ENCODE data around the gene SAMD10.

Gene SAMD10

DNA sequence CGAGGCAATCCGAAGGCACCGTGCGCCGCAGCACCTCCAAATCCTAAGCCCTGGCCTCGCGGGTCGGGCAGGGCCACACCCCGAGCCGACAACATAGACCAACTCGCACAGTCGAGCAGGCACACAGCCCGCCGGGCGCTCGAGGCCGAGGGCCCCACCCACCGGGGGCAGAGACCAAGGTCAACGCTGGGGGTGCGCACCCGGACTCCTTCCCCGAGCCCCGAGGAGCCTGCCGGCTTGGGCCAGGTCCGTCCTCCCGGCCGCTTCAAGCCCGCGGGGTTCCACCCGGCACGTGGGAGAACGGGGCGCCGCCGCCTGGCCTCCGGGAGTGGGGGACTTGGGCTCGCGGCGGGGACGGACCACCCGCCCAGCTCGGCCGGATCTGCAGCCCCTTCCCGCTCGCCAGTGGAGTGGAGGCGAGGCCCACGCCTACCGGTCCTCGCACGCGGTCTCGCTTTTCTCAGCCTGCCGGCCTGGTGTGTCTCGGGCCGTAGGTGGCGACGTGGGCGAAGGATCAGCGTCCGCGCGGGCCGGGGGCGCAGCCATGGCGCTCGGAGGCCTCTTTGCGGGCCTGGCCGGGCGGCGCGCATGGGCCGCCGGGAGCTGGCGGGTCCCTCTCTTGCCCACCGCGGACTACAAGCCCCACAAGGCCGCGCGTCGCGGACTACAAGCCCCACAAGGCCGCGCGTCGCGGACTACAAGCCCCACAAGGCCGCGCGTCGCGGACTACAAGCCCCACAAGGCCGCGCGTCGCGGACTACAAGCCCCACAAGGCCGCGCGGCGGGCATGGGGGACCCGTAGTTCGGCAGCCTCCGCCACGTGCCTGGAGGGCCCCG is 23.4 kb downstream of the SAMD10 start, which contains the start of gene UCKL1:
UCKL1 (minus strand) TSS at position 590 of the 837 bp plus-strand sequence; CDS start at position 546, 44 bp downstream.
- Histone ChIP-seq H3K9me3 (ENCODE audit: control insufficient read depth, low read length) (no peaks in the 10 kb centered on the region), H3K4me1 (ENCODE audit: control insufficient read depth, insufficient read depth, low read length, poor library complexity, severe bottlenecking) (peaks cover 49% of the 10 kb centered on the region), H3K27ac (ENCODE audit: insufficient read depth, low read length, poor library complexity, severe bottlenecking) (peak within 1 kb of the TSS; percentile 79), H3K27me3 (replicated peaks; ENCODE audit: control insufficient read depth, insufficient read depth, low read length, poor library complexity, severe bottlenecking) (no peaks in the 10 kb centered on the region), H3K36me3 (ENCODE audit: control insufficient read depth, insufficient read depth, low read length) (peaks cover 11% of the 10 kb centered on the region), H3K4me3 (ENCODE audit: insufficient read depth, low read depth, low read length, poor library complexity, severe bottlenecking) (peak within 1 kb of the TSS; percentile 83)
- DNase-seq: peak; percentile 81 to 87 (median 82)

DNA sequence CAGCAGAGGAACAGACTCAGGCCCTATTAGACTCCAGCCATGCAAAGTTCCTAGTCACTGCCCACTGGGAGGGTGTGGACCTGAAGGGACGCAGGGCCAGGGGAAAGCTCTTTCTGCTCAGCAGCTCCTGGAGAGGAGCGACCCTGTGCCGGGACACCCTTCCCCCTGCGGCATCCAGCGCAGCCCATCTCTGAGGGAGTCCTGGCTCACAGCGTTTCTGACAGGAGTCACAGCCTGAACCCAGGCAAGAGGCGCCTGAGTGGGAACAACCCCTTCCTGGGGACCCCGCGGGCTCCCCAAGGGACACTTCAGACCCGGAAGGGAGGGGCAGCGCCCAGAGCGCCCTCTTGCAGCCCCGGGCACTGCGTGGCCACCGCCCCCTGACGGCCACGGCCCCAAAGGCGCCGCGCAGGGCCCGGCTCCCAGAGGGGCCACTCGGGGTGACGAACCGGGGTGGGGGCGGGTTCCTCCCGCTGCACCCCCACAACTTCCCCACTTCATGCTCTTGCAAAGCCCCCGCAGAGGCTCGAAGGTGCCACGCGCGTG is 24.1 kb downstream of the SAMD10 start:
- Histone ChIP-seq H3K36me3 (ENCODE audit: control insufficient read depth, insufficient read depth, low read length) (peaks cover 10% of the 10 kb centered on the region), H3K27ac (ENCODE audit: insufficient read depth, low read length, poor library complexity, severe bottlenecking) (peak overlapping the region; percentile 79), H3K4me1 (ENCODE audit: control insufficient read depth, insufficient read depth, low read length, poor library complexity, severe bottlenecking) (peaks cover 50% of the 10 kb centered on the region), H3K9me3 (ENCODE audit: control insufficient read depth, low read length) (no peaks in the 10 kb centered on the region), H3K4me3 (ENCODE audit: insufficient read depth, low read depth, low read length, poor library complexity, severe bottlenecking) (peak overlapping the region; percentile 83), H3K27me3 (replicated peaks; ENCODE audit: control insufficient read depth, insufficient read depth, low read length, poor library complexity, severe bottlenecking) (no peaks in the 10 kb centered on the region)
- peak in 2 of 3 donors; percentile 29 for DNase-seq

DNA sequence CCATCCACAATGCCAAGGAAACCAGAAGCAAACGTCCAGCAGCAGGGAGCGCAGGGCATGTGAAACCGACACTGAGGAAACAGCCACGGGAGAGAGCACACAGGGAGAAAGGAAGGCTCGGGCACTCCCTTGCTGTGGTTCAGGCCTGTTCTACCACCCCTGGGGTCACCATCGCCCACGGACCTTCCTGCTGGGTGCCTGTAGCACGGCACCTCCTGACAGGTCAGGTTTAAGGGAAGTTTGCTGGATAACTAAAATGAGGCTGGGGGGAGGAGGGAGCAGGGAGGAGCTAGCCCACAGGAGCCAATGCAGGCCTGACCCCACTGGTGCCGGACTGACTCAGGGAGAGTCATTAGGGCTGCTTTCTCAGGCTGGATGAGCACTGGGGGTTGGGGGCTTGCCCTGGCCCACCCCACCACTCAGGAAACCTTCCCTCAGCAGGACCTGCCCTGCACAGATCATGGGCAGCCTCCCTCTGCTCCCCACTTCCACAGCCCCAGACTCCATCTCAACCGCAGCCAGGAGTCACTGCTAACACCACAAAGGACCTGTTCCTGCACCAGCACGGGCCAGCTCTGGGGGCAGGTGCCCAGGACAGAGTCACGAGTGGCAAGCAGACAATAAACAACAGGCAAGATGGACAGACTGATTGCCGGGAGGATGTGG is 25.5 kb downstream of the SAMD10 start:
- no peak overlapping the region for H3K27ac ChIP-seq (ENCODE audit: insufficient read depth, low read length, poor library complexity, severe bottlenecking)
- peaks cover 59% of the 10 kb centered on the region for H3K4me1 ChIP-seq (ENCODE audit: control insufficient read depth, insufficient read depth, low read length, poor library complexity, severe bottlenecking)
- DNase-seq: no peak

DNA sequence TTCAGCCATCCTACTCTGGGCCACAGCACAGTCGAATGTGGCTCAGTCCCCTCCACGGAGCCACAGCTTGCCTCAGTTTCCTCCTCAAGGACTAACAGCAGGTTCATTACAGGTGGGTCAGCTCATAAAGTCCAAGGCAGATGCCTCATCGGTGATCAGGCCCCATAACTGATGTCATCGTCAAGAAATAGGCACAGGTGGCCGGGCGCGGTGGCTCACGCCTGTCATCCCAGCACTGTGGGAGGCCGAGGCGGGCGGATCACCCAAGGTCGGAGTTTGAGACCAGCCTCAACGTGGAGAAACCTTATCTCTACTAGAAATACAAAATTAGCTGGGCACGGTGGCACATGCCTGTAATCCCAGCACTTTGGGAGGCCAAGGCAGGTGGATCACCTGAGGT is 26.7 kb downstream of the SAMD10 start:
- Histone ChIP-seq H3K27me3 (replicated peaks; ENCODE audit: control insufficient read depth, insufficient read depth, low read length, poor library complexity, severe bottlenecking) (no peaks in the 10 kb centered on the region), H3K36me3 (ENCODE audit: control insufficient read depth, insufficient read depth, low read length) (no peaks in the 10 kb centered on the region), H3K27ac (ENCODE audit: insufficient read depth, low read length, poor library complexity, severe bottlenecking) (no peak overlapping the region), H3K4me3 (ENCODE audit: insufficient read depth, low read depth, low read length, poor library complexity, severe bottlenecking) (no peak overlapping the region), H3K9me3 (ENCODE audit: control insufficient read depth, low read length) (no peaks in the 10 kb centered on the region), H3K4me1 (ENCODE audit: control insufficient read depth, insufficient read depth, low read length, poor library complexity, severe bottlenecking) (peaks cover 65% of the 10 kb centered on the region)
- DNase-seq: no peak

More for the DNA sequence above, 25.5 kb downstream of the SAMD10 start:
- Histone ChIP-seq H3K36me3 (ENCODE audit: control insufficient read depth, insufficient read depth, low read length) (no peaks in the 10 kb centered on the region), H3K4me3 (ENCODE audit: insufficient read depth, low read depth, low read length, poor library complexity, severe bottlenecking) (no peak overlapping the region), H3K9me3 (ENCODE audit: control insufficient read depth, low read length) (no peaks in the 10 kb centered on the region), H3K27me3 (replicated peaks; ENCODE audit: control insufficient read depth, insufficient read depth, low read length, poor library complexity, severe bottlenecking) (no peaks in the 10 kb centered on the region)

DNA sequence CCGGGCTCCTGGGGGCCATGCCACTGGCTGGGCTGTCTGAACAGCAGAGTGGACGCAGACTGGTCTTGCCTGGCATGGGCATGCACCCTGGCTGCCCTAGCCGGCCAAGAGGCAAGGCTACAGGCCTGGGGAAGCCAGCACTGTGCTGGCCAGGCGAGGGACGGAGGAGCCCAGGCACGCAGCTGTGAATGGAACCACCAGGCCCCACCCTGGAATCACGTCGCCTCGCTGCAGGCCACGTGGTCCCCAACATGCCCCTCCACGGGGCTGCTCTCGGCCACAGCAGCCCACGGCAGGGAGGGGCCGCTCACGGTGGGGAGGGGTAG is 27.3 kb downstream of the SAMD10 start:
- peaks cover 65% of the 10 kb centered on the region for H3K4me1 ChIP-seq (ENCODE audit: control insufficient read depth, insufficient read depth, low read length, poor library complexity, severe bottlenecking)
- DNase-seq: no peak
- H3K27ac ChIP-seq (ENCODE audit: insufficient read depth, low read length, poor library complexity, severe bottlenecking): no peak overlapping the region

DNA sequence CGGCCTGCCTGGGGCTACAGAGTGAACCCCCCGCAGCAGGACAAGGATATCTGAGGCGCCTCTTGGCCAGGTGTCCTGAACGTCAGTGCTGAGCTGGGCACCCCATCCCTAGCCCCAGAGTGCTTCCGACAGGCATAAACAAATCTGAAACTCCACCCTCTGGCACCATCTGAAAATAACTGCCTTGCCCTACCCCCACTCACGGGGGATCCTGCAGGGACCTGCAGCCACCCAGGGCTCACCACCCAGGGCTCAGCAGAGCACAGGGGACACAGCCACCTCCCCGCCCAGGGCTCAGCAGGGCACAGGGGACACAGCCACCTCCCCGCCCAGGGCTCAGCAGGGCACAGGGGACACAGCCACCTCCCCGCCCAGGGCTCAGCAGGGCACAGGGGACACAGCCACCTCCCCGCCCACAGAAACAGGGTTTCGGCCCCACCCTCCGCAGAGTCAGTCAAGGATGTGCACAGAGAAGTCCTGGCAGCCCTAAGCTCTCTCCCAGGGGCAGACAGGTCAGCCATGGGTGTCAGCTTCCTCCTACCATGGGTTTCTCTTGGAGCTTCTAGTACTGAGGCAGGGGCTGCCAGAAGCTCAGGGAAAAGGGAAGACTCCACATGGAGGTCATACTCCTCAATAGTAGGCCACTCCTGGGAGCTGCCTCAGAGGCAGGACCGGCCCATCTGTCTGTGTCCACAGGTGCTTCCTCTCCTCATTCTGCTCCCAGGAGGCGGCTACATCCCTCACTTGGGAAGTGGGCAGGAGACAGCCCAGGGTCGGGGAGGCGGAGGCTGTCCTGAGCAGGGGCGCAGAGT is 27.8 kb downstream of the SAMD10 start:
- Histone ChIP-seq H3K27me3 (replicated peaks; ENCODE audit: control insufficient read depth, insufficient read depth, low read length, poor library complexity, severe bottlenecking) (no peaks in the 10 kb centered on the region), H3K9me3 (ENCODE audit: control insufficient read depth, low read length) (no peaks in the 10 kb centered on the region), H3K27ac (ENCODE audit: insufficient read depth, low read length, poor library complexity, severe bottlenecking) (peak overlapping the region; percentile 36), H3K36me3 (ENCODE audit: control insufficient read depth, insufficient read depth, low read length) (no peaks in the 10 kb centered on the region), H3K4me1 (ENCODE audit: control insufficient read depth, insufficient read depth, low read length, poor library complexity, severe bottlenecking) (peaks cover 65% of the 10 kb centered on the region), H3K4me3 (ENCODE audit: insufficient read depth, low read depth, low read length, poor library complexity, severe bottlenecking) (no peak overlapping the region)
- no peak for DNase-seq

More for the DNA sequence above, 27.3 kb downstream of the SAMD10 start:
- Histone ChIP-seq H3K9me3 (ENCODE audit: control insufficient read depth, low read length) (no peaks in the 10 kb centered on the region), H3K36me3 (ENCODE audit: control insufficient read depth, insufficient read depth, low read length) (no peaks in the 10 kb centered on the region), H3K4me3 (ENCODE audit: insufficient read depth, low read depth, low read length, poor library complexity, severe bottlenecking) (no peak overlapping the region), H3K27me3 (replicated peaks; ENCODE audit: control insufficient read depth, insufficient read depth, low read length, poor library complexity, severe bottlenecking) (no peaks in the 10 kb centered on the region)

DNA sequence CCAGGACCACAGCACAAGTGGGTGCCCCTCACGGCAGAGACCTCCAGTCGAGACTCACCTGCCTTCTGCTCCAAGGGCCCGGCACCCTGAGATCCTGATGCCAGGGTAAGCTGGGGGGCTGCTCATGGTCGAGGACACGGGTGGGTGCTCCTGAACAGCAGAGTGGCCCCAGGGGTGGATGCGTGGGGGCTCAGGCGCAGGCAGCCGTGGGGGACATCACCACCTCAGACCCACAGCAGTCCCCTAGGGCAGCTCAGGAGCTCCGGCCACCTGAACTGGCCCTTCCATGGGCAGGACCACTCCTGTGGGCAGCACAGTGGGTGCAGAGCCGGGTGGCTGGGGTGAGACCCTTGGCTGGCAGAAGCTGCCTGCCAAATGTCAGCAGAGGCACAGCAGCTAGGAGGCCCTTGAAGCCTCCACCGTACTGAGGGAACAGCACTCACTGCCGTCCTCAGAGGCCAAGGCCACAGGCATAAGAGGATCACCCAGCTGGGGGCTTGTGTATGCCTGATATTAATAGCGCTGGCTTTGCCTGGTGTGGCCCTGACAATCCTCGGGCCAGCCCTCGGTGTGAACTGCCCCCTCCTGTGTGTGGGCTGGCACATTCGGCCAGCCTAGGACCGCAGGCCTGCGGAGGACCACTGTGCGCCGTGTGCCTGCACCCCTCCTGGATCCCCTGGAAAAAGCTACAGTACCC is 28.6 kb downstream of the SAMD10 start:
- peaks cover 65% of the 10 kb centered on the region for H3K4me1 ChIP-seq (ENCODE audit: control insufficient read depth, insufficient read depth, low read length, poor library complexity, severe bottlenecking)
- no peak overlapping the region for H3K4me3 ChIP-seq (ENCODE audit: insufficient read depth, low read depth, low read length, poor library complexity, severe bottlenecking)
- peak overlapping the region; percentile 36 for H3K27ac ChIP-seq (ENCODE audit: insufficient read depth, low read length, poor library complexity, severe bottlenecking)
- H3K9me3 ChIP-seq (ENCODE audit: control insufficient read depth, low read length): no peaks in the 10 kb centered on the region
- H3K36me3 ChIP-seq (ENCODE audit: control insufficient read depth, insufficient read depth, low read length): peaks cover 3% of the 10 kb centered on the region
- DNase-seq: no peak
- no peaks in the 10 kb centered on the region for H3K27me3 ChIP-seq (replicated peaks; ENCODE audit: control insufficient read depth, insufficient read depth, low read length, poor library complexity, severe bottlenecking)

DNA sequence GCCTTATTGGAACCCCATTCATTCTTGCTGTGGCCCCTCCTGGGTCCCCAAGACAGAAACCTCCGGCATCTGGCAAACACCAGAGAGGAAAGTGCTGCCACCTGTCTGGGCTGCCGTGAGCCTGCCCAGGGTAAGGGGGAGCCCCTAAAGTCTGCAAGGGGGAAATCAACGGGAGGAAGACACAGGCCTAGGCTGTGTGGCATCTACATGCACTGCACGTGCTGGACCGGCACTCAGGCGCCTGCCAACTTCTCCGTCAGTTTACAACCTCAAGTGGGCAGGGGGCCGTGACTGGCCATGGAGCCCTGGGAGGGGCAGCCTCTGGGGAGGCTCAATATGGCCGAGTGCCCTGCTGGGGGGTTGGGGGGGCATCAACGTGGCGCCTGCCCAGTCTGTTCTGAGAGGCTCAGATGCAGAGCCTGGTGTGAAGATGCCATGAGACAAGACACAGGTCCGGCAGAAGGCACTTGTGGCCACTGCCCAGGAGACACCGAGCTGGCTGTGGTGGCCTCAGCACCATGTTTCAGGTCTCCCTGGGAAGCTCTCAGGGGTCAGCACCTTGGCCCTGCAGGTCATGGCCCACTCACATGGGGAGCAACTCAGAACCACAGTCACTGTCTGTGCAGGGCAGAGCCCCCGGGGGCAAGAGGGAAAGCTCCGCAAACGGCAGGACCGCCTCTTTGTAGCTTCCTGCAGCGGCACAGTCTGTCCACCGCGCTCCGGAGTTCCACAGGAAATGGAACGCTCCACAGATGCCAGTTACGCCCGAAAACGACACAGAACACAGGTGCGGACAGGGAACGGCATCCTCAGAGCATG is 31.6 kb downstream of the SAMD10 start:
- Histone ChIP-seq H3K36me3 (ENCODE audit: control insufficient read depth, insufficient read depth, low read length) (peaks cover 27% of the 10 kb centered on the region), H3K27me3 (replicated peaks; ENCODE audit: control insufficient read depth, insufficient read depth, low read length, poor library complexity, severe bottlenecking) (no peaks in the 10 kb centered on the region), H3K27ac (ENCODE audit: insufficient read depth, low read length, poor library complexity, severe bottlenecking) (peak overlapping the region; percentile 75), H3K4me3 (ENCODE audit: insufficient read depth, low read depth, low read length, poor library complexity, severe bottlenecking) (peak overlapping the region; percentile 53), H3K4me1 (ENCODE audit: control insufficient read depth, insufficient read depth, low read length, poor library complexity, severe bottlenecking) (peaks cover 48% of the 10 kb centered on the region), H3K9me3 (ENCODE audit: control insufficient read depth, low read length) (no peaks in the 10 kb centered on the region)
- DNase-seq: no peak
